Measurements from ENCODE around the gene RHBDF2. TPM values are rescaled to one million over a fixed set of nuclear protein-coding genes. Genes with fewer than 3 reads are reported as not detected.

RHBDF2 gene
- total RNA-seq, 1 donor from 2014 or later, result 0.79 TPM

DNA sequence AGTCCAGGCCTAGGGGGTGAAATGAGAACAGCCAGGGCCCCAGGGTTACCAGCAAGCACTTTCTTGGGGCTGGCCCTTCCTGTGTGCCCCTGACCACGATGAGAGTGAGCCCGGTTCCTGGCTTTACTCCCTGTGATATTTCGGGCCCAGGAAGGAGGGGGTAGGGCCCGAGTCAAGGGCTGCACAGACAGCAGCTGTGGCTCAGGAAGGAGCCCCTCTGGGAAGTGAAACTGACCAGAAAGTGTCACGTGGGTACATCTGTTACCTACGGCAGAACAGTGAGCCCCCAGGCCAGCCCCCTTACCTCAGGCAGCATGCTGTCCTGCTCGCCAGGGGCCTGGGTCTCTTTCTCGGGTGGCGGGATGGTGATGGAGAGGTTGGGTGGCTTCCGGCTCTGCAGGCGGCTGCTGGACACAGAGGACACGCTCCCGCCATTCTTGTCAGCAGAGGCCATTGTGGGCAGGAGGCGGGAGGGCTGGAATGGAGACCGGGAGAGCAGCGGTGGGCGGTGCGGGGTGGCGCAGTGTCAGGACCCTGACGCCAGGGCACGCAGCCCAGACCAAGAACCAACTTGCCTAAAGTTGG, 20.1 kb downstream of the RHBDF2 start:
- Histone ChIP-seq H3K27ac (no peak overlapping the region), H3K9ac (no peak overlapping the region), H2AFZ (replicated peaks) (no peak overlapping the region), H3K4me2 (no peak overlapping the region), H3F3A (ENCODE audit: low read depth) (peaks cover 3% of the 10 kb centered on the region), H3K79me2 (ENCODE audit: low read depth) (no peaks in the 10 kb centered on the region), H3K36me3 (no peaks in the 10 kb centered on the region), H4K20me1 (ENCODE audit: low read depth) (no peaks in the 10 kb centered on the region), H3K4me1 (no peaks in the 10 kb centered on the region), H3K27me3 (no peaks in the 10 kb centered on the region), H3K4me3 (no peak overlapping the region), H3K9me3 (ENCODE audit: low read depth) (no peaks in the 10 kb centered on the region)
- Mint-ChIP-seq H3K27me3 (ENCODE audit: insufficient read depth, low read depth) (peaks cover 9% of the 10 kb centered on the region), H3K4me1 (peaks cover 21% of the 10 kb centered on the region), H3K27ac (peak overlapping the region; percentile 99), H3K4me3 (peak overlapping the region; percentile 72), H3K9me3 (no peaks in the 10 kb centered on the region), H3K36me3 (no peaks in the 10 kb centered on the region)
- TF ChIP-seq, protein P1, sequence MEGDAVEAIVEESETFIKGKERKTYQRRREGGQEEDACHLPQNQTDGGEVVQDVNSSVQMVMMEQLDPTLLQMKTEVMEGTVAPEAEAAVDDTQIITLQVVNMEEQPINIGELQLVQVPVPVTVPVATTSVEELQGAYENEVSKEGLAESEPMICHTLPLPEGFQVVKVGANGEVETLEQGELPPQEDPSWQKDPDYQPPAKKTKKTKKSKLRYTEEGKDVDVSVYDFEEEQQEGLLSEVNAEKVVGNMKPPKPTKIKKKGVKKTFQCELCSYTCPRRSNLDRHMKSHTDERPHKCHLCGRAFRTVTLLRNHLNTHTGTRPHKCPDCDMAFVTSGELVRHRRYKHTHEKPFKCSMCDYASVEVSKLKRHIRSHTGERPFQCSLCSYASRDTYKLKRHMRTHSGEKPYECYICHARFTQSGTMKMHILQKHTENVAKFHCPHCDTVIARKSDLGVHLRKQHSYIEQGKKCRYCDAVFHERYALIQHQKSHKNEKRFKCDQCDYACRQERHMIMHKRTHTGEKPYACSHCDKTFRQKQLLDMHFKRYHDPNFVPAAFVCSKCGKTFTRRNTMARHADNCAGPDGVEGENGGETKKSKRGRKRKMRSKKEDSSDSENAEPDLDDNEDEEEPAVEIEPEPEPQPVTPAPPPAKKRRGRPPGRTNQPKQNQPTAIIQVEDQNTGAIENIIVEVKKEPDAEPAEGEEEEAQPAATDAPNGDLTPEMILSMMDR (IDR thresholded peaks at IDR 0.05), result no peak
- TF ChIP-seq EZH2 (IDR thresholded peaks at IDR 0.05) (no peak), EZH2phosphoT487 (IDR thresholded peaks at IDR 0.05) (no peak)
- no peak for DNase-seq (ENCODE audit: low spot score)

DNA sequence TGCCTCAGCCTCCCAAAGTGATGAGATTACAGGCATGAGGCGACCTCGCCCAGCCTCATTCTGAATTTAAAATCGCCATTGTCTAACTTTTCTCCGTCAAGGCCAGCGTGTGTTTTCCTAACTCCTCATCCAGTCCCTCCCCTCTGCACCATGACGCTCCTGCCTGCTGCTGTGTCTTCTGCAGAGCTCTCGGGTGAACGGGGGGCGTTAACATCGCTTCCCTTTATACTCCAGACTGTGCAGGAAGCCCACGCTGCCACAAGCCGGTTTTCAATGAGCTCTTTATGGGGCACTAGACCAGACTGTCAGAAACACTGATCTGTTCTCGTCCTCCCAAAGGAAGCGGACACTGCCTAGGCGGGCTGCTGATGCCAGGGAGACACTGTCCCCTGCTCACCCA, 20.6 kb downstream of the RHBDF2 start:
- Histone ChIP-seq H3K27ac (no peak overlapping the region), H3K79me2 (ENCODE audit: low read depth) (no peaks in the 10 kb centered on the region), H3K9me3 (ENCODE audit: low read depth) (no peaks in the 10 kb centered on the region), H3K4me1 (no peaks in the 10 kb centered on the region), H3K9ac (no peak overlapping the region), H2AFZ (replicated peaks) (no peak overlapping the region), H3K4me2 (no peak overlapping the region), H3K36me3 (no peaks in the 10 kb centered on the region), H3K4me3 (no peak overlapping the region), H4K20me1 (ENCODE audit: low read depth) (no peaks in the 10 kb centered on the region), H3K27me3 (no peaks in the 10 kb centered on the region), H3F3A (ENCODE audit: low read depth) (peaks cover 3% of the 10 kb centered on the region)
- Mint-ChIP-seq H3K27me3 (ENCODE audit: insufficient read depth, low read depth) (peaks cover 11% of the 10 kb centered on the region), H3K4me3 (peak overlapping the region; percentile 72), H3K27ac (peak overlapping the region; percentile 99), H3K4me1 (peaks cover 19% of the 10 kb centered on the region), H3K36me3 (no peaks in the 10 kb centered on the region), H3K9me3 (no peaks in the 10 kb centered on the region)
- TF ChIP-seq, protein P1 (IDR thresholded peaks at IDR 0.05), result no peak
- no peak for TF ChIP-seq EZH2phosphoT487 (IDR thresholded peaks at IDR 0.05)
- peak; percentile 45 for DNase-seq (ENCODE audit: low spot score)

DNA sequence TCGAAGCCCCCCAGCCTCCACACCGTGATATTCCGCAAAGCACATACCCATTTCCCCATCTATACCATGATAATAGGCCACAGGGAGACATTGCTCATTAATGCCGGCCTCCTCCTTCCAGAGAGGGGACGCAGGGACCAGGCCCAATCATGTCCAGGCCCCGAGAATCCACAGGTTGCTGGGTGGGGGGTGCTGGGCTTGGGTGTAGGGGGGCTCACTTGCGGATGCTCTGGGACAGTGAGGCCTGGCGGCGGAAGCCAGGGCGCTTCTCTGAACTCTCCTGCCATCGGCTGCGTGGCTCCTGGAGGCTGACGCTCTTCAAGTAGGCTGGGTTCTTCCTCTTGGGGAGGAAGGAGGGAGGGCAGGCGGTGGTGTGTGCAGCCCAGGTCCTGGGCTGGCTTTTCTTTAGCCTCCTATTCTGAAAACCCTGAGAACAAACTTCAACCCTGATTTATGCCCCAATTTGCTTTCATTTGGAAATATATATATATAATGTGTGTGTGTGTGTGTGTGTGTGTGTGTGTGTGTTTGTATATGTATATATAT, 21.6 kb downstream of the RHBDF2 start:
- H3K4me3 ChIP-seq, result no peak overlapping the region
- Mint-ChIP-seq H3K4me3 (no peak overlapping the region), H3K4me1 (peaks cover 19% of the 10 kb centered on the region), H3K27ac (no peak overlapping the region), H3K27me3 (ENCODE audit: insufficient read depth, low read depth) (peaks cover 14% of the 10 kb centered on the region), H3K9me3 (no peaks in the 10 kb centered on the region), H3K36me3 (no peaks in the 10 kb centered on the region)
- H3K4me1 ChIP-seq, result no peaks in the 10 kb centered on the region
- H3K27ac ChIP-seq, result no peak overlapping the region
- H3K27me3 ChIP-seq, result no peaks in the 10 kb centered on the region
- no peaks in the 10 kb centered on the region for H3K36me3 ChIP-seq
- TF ChIP-seq EZH2 (IDR thresholded peaks at IDR 0.05) (no peak), EZH2phosphoT487 (IDR thresholded peaks at IDR 0.05) (no peak)
- TF ChIP-seq, protein P1 (IDR thresholded peaks at IDR 0.05), result no peak
- no peak overlapping the region for H3K9ac ChIP-seq
- no peak overlapping the region for H3K4me2 ChIP-seq
- no peak for DNase-seq (ENCODE audit: low spot score)
- H2AFZ ChIP-seq (replicated peaks), result no peak overlapping the region
- H3K79me2 ChIP-seq (ENCODE audit: low read depth), result no peaks in the 10 kb centered on the region
- no peaks in the 10 kb centered on the region for H3K9me3 ChIP-seq (ENCODE audit: low read depth)
- H3F3A ChIP-seq (ENCODE audit: low read depth), result peaks cover 3% of the 10 kb centered on the region
- no peaks in the 10 kb centered on the region for H4K20me1 ChIP-seq (ENCODE audit: low read depth)

Measured in neural progenitor cell (in vitro differentiated cells).